HCT116 (cell line): ENCODE data around the gene TNC. TPM values are rescaled to one million over a fixed set of nuclear protein-coding genes. Genes with fewer than 3 reads are reported as not detected.

Source experiments
- ATAC-seq: fragments of 200-7000 bp; cut with Tn5 transposase; 2 replicates; pipeline ENCODE4 v1.9.1; 2020; ENCODE audit warnings: mild to moderate bottlenecking, moderate library complexity
- BruUV-seq: library from RNA; stranded (reverse); fragments of 400-500 nt; replicated peaks from 2 replicates; lab custom pipeline; 2021; lab: Mats Ljungman, UMichigan
- CTCF ChIA-PET: fragments of 300-600 bp; sonication (Branson Sonifier 250); formaldehyde crosslinking; loops from one replicate; lab custom pipeline; 2021; ENCODE audit warnings: antibody characterized with exemption; lab: Charles Lee
- POLR2A ChIA-PET: fragments of 300-600, 350-600 bp; sonication (Branson Sonifier 250); formaldehyde crosslinking; loops from one replicate; lab custom pipeline; 2021; ENCODE audit warnings: antibody characterized with exemption; lab: Charles Lee
- RAD21 ChIA-PET, 2 experiments: fragments of 300-600 bp; sonication (Branson Sonifier 250); formaldehyde crosslinking; loops; one replicate each; lab custom pipeline; 2023; ENCODE audit warnings: low total read pairs in 2 of 2; ENCODE audit not compliant: uncharacterized antibody in 2 of 2, unreplicated experiment in 2 of 2, low non-redundant PET in 1 of 2; lab: Charles Lee
- DNase-seq: peaks from one replicate; pipeline ENCODE4 v3.0.0-alpha.2; 2010; ENCODE audit warnings: low read depth, low spot score
- H2AFZ ChIP-seq: fragments of 200-600 bp; shearing (Covaris generic), sonication (generic); 2 replicates; pipeline ENCODE4 v1.6.1; 2017; ENCODE audit warnings: low read depth, mixed run types, mixed read lengths, antibody characterized with exemption, low read length; ENCODE audit not compliant: poor library complexity, severe bottlenecking
- H3K27ac ChIP-seq: 2 replicates; pipeline ENCODE4 v1.5.1; 2012; ENCODE audit warnings: low read depth, low read length
- H3K27me3 ChIP-seq: fragments of 200-600 bp; sonication (generic); 2 replicates; pipeline ENCODE4 v1.6.1; 2016; ENCODE audit warnings: mixed run types, low read length, mixed read lengths; ENCODE audit not compliant: insufficient read depth
- H3K36me3 ChIP-seq, 2 experiments: fragments of 200-500 bp in 1 of 2; fragments of 200-600 bp in 1 of 2; sonication (Bioruptor generic) in 1 of 2; sonication (generic) in 1 of 2; 2 replicates each; pipeline versions ENCODE4 v1.5.1 to v1.6.1; 2014 to 2016; ENCODE audit warnings: low read length in 2 of 2, inconsistent platforms in 1 of 2, mixed read lengths in 1 of 2, mixed run types in 1 of 2; ENCODE audit not compliant: insufficient read depth in 2 of 2, control insufficient read depth in 1 of 2
- H3K4me1 ChIP-seq, 2 experiments: fragments of 200-600 bp in 1 of 2; sonication (generic) in 1 of 2; 2 replicates each; pipeline versions ENCODE4 v1.5.1 to v1.6.1; 2012 to 2017; ENCODE audit warnings: low read length in 2 of 2, inconsistent platforms in 1 of 2, mild to moderate bottlenecking in 1 of 2, mixed read lengths in 1 of 2, mixed run types in 1 of 2, moderate library complexity in 1 of 2; ENCODE audit not compliant: insufficient read depth in 2 of 2, control insufficient read depth in 1 of 2
- H3K4me2 ChIP-seq: fragments of 200-600 bp; sonication (generic); 2 replicates; pipeline ENCODE4 v1.6.1; 2017; ENCODE audit warnings: mixed run types, low read length, mixed read lengths
- H3K4me3 ChIP-seq, 2 experiments: fragments of 200-600 bp in 1 of 2; sonication (generic) in 1 of 2; replicated peaks in 1 of 2; 2 replicates each; pipeline ENCODE4 v1.5.1; 2011 to 2016; ENCODE audit warnings: low read length in 2 of 2, control low read depth in 1 of 2, low read depth in 1 of 2, mild to moderate bottlenecking in 1 of 2, mixed read lengths in 1 of 2, mixed run types in 1 of 2
- H3K79me2 ChIP-seq: fragments of 200-600 bp; sonication (generic); 2 replicates; pipeline ENCODE4 v1.6.1; 2017; ENCODE audit warnings: mild to moderate bottlenecking, mixed run types, low read length, moderate library complexity, mixed read lengths; ENCODE audit not compliant: insufficient read depth
- H3K9ac ChIP-seq: fragments of 200-600 bp; sonication (generic); 2 replicates; pipeline ENCODE4 v1.6.1; 2016; ENCODE audit warnings: low read length, mixed read lengths
- H3K9me2 ChIP-seq: fragments of 200-600 bp; sonication (generic), shearing (Covaris generic); 2 replicates; pipeline ENCODE4 v1.6.1; 2017; ENCODE audit warnings: mixed run types, mild to moderate bottlenecking, moderate library complexity; ENCODE audit not compliant: insufficient read depth
- H3K9me3 ChIP-seq, 2 experiments: fragments of 200-500 bp in 1 of 2; fragments of 200-600 bp in 1 of 2; sonication (Bioruptor generic) in 1 of 2; sonication (generic) in 1 of 2; 2 replicates each; pipeline ENCODE4 v1.6.1; 2014 to 2017; ENCODE audit warnings: low read length in 2 of 2, mixed read lengths in 2 of 2, inconsistent platforms in 1 of 2, low read depth in 1 of 2, mild to moderate bottlenecking in 1 of 2, mixed run types in 1 of 2, moderate library complexity in 1 of 2; ENCODE audit not compliant: control insufficient read depth in 1 of 2, insufficient read depth in 1 of 2
- H4K20me1 ChIP-seq: fragments of 200-600 bp; sonication (generic), shearing (Covaris generic); 2 replicates; pipeline ENCODE4 v1.6.1; 2017; ENCODE audit warnings: mixed run types, mild to moderate bottlenecking, moderate library complexity; ENCODE audit not compliant: insufficient read depth
- CBX3 ChIP-seq: IDR thresholded peaks from 2 replicates; pipeline ENCODE4 v1.6.1; 2012; ENCODE audit warnings: low read depth
- CEBPB ChIP-seq: IDR thresholded peaks from 2 replicates; pipeline ENCODE4 v1.6.1; 2012; ENCODE audit warnings: low read depth
- EGR1 ChIP-seq: IDR thresholded peaks from 2 replicates; pipeline ENCODE4 v1.6.1; 2012; ENCODE audit warnings: low read depth
- ELF1 ChIP-seq: IDR thresholded peaks from 2 replicates; pipeline ENCODE4 v1.6.1; 2012; ENCODE audit warnings: low read depth, borderline replicate concordance
- EZH2phosphoT487 ChIP-seq: fragments of 200-600 bp; IDR thresholded peaks from 2 replicates; pipeline ENCODE4 v1.6.1; 2018; ENCODE audit warnings: antibody characterized with exemption, borderline replicate concordance
- FOSL1 ChIP-seq: IDR thresholded peaks from 2 replicates; pipeline ENCODE4 v1.6.1; 2012; ENCODE audit warnings: low read depth
- JUND ChIP-seq: IDR thresholded peaks from 2 replicates; pipeline ENCODE4 v1.6.1; 2012
- POLR2A ChIP-seq: IDR thresholded peaks from 2 replicates; pipeline ENCODE4 v1.7.0; 2011; ENCODE audit warnings: borderline replicate concordance; ENCODE audit not compliant: insufficient read depth, insufficient read length; ENCODE audit errors: extremely low read depth
- POLR2AphosphoS5 ChIP-seq: IDR thresholded peaks from 2 replicates; pipeline ENCODE4 v1.6.1; 2011; ENCODE audit warnings: mild to moderate bottlenecking, low read depth, low read length, moderate library complexity
- RAD21 ChIP-seq: IDR thresholded peaks from 2 replicates; pipeline ENCODE4 v1.6.1; 2012; ENCODE audit warnings: low read depth, mild to moderate bottlenecking
- SP1 ChIP-seq: IDR thresholded peaks from 2 replicates; pipeline ENCODE4 v1.6.1; 2012; ENCODE audit warnings: low read depth
- SRF ChIP-seq: IDR thresholded peaks from 2 replicates; pipeline ENCODE4 v1.6.1; 2012; ENCODE audit warnings: low read depth
- YY1 ChIP-seq: IDR thresholded peaks from 2 replicates; pipeline ENCODE4 v1.6.1; 2011; ENCODE audit warnings: low read length, low read depth, moderate library complexity, mild to moderate bottlenecking; ENCODE audit not compliant: insufficient replicate concordance; ENCODE audit errors: extremely low read depth
- ZNF274 ChIP-seq: fragments of 200-500 bp; sonication (Bioruptor generic); IDR thresholded peaks from 2 replicates; pipeline ENCODE4 v1.6.1; 2014; ENCODE audit warnings: mild to moderate bottlenecking, low read depth, low read length, inconsistent platforms
- intact Hi-C: fragments of 100-400 bp; cut with micrococcal nuclease; formaldehyde crosslinking; loops from 2 replicates; pipeline ENCODE4 v1.10.0; 2022
- total RNA-seq: library from RNA; stranded (reverse); gene quantifications from one replicate; pipeline ENCODE4 v1.2.1, GENCODE V29; 2021; ENCODE audit not compliant: unreplicated experiment
- TF ChIP-seq, protein P1 (sequence below): IDR thresholded peaks from 2 replicates; pipeline ENCODE4 v1.6.1; 2012
- TF ChIP-seq, protein P2 (sequence below): IDR thresholded peaks from 2 replicates; pipeline ENCODE4 v1.6.1; 2012
- TF ChIP-seq, protein P3 (sequence below), 3 experiments: fragments of 200-600 bp in 1 of 3; sonication (generic) in 1 of 3; IDR thresholded peaks in 2 of 3; conservative IDR thresholded peaks in 1 of 3; 2 replicates each; pipeline ENCODE4 v1.5.1; 2012 to 2017; ENCODE audit warnings: low read depth in 2 of 3, low read length in 2 of 3, antibody characterized with exemption in 1 of 3, borderline replicate concordance in 1 of 3, control low read depth in 1 of 3, mild to moderate bottlenecking in 1 of 3, mixed read lengths in 1 of 3, mixed run types in 1 of 3, moderate library complexity in 1 of 3; ENCODE audit not compliant: insufficient read depth in 1 of 3

Gene TNC
- total RNA-seq, 1 experiment from 2014 or later: 0.49 TPM

DNA sequence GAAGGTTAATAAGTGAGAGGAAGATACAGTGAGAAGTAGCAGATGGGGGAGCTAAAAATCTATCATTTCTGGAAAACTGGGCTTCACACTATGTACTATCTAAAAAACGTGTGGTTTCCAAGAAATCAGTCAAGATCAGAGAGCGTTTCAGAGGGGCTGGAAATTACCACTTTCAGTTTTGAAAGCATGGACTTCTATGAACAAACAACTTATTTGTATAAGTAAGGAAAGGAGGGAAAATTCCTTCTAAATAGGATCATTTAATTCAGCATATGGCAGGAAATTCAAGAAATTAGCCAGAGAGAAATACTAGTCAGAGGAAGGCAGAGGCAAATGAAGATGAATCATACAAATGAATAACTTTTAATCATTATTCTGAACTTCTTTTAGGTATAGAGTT, 11.3 kb downstream of the TNC start:
- ChIA-PET POLR2A (no interaction called here), CTCF (no interaction called here), RAD21 (no interaction called here)
- Histone ChIP-seq H3K9ac (no peak overlapping the region), H3K4me3 (no peak overlapping the region), H2AFZ (no peak overlapping the region), H3K9me2 (no peaks in the 10 kb centered on the region), H3K27ac (no peak overlapping the region), H3K4me1 (no peaks in the 10 kb centered on the region), H4K20me1 (no peaks in the 10 kb centered on the region), H3K9me3 (no peaks in the 10 kb centered on the region), H3K27me3 (peaks cover 18% of the 10 kb centered on the region; the same call in 1 of the 2 replicates), H3K4me2 (no peak overlapping the region), H3K79me2 (no peaks in the 10 kb centered on the region), H3K36me3 (no peaks in the 10 kb centered on the region)
- BruUV-seq: no TSS peak
- ATAC-seq (no peak), DNase-seq (no peak)
- intact Hi-C loops: no loop called here
- TF ChIP-seq YY1 (no peak), ZNF274 (no peak), EGR1 (no peak)

DNA sequence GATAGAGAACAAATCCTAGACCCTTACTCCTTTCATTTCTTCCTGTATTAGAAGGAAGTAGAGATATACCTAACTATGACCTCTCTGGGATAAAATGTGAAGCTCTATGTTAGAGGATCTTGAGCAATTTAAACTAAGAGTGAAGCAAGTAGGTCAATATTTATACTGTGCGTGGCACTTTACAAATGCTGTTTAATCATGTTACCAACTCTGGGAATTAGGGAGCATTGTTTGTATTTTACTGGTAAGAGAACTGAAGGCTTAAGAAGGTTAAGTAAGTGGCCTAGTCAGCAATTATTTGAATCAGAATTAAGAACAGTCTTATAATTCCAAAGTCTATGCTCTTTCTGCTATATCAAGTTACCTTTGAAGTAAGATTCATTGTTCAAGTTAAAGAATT, 12.0 kb downstream of the TNC start:
- Histone ChIP-seq H3K9ac (no peak overlapping the region), H3K4me3 (no peak overlapping the region)

More for the DNA sequence above, 12.0 kb downstream of the TNC start:
- intact Hi-C loops: no loop called here
- BruUV-seq: no TSS peak
- H3K9me3 ChIP-seq: no peaks in the 10 kb centered on the region
- CTCF ChIA-PET: no interaction called here
- no peaks in the 10 kb centered on the region for H3K4me1 ChIP-seq
- no peak for ATAC-seq
- no peak overlapping the region for H3K4me2 ChIP-seq
- peaks cover 18% of the 10 kb centered on the region; the same call in 1 of the 2 replicates for H3K27me3 ChIP-seq
- H3K36me3 ChIP-seq: no peaks in the 10 kb centered on the region
- TF ChIP-seq EZH2phosphoT487: no peak
- TF ChIP-seq CEBPB: no peak
- TF ChIP-seq ELF1: no peak
- TF ChIP-seq, protein P1, sequence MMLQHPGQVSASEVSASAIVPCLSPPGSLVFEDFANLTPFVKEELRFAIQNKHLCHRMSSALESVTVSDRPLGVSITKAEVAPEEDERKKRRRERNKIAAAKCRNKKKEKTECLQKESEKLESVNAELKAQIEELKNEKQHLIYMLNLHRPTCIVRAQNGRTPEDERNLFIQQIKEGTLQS: no peak
- no peak for TF ChIP-seq SRF
- no peak for TF ChIP-seq POLR2AphosphoS5
- TF ChIP-seq JUND: no peak
- no peak for TF ChIP-seq CBX3
- TF ChIP-seq POLR2A: no peak
- no peak for TF ChIP-seq ZNF274
- TF ChIP-seq RAD21: no peak
- TF ChIP-seq, protein P2, sequence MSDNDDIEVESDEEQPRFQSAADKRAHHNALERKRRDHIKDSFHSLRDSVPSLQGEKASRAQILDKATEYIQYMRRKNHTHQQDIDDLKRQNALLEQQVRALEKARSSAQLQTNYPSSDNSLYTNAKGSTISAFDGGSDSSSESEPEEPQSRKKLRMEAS: no peak
- no peak for TF ChIP-seq FOSL1
- TF ChIP-seq SP1: no peak
- TF ChIP-seq, protein P3, sequence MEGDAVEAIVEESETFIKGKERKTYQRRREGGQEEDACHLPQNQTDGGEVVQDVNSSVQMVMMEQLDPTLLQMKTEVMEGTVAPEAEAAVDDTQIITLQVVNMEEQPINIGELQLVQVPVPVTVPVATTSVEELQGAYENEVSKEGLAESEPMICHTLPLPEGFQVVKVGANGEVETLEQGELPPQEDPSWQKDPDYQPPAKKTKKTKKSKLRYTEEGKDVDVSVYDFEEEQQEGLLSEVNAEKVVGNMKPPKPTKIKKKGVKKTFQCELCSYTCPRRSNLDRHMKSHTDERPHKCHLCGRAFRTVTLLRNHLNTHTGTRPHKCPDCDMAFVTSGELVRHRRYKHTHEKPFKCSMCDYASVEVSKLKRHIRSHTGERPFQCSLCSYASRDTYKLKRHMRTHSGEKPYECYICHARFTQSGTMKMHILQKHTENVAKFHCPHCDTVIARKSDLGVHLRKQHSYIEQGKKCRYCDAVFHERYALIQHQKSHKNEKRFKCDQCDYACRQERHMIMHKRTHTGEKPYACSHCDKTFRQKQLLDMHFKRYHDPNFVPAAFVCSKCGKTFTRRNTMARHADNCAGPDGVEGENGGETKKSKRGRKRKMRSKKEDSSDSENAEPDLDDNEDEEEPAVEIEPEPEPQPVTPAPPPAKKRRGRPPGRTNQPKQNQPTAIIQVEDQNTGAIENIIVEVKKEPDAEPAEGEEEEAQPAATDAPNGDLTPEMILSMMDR (IDR thresholded peaks at IDR 0.05 in 2 of 3, conservative IDR thresholded peaks at IDR 0.05 in 1 of 3; ENCODE audit: borderline replicate concordance in 1 of 3, insufficient read depth in 1 of 3, low read depth in 2 of 3, low read length in 2 of 3): no peak
- TF ChIP-seq, all 23 proteins: peak for 0
- Histone ChIP-seq H2AFZ (no peak overlapping the region), H3K27ac (no peak overlapping the region), H3K9me2 (no peaks in the 10 kb centered on the region), H4K20me1 (no peaks in the 10 kb centered on the region), H3K79me2 (no peaks in the 10 kb centered on the region)
- ChIA-PET POLR2A (no interaction called here), RAD21 (no interaction called here)
- DNase-seq: no peak
